ENCODE results near the gene PAGE5.

PAGE5 gene

GRCh38 chrX:55213381-55213780 is 6.8 kb upstream of the PAGE5 start:
- ChIA-PET CTCF (no interaction called here), POLR2A (no interaction called here)
- no peak for DNase-seq (ENCODE audit: extremely low spot score)
- no peak for TF ChIP-seq CTCF (IDR thresholded peaks at IDR 0.05; ENCODE audit: control extremely low read depth, extremely low read depth, low read depth, missing control alignments)

- CTCF ChIA-PET, result no interaction called here
- no peak for DNase-seq (ENCODE audit: extremely low spot score)
- TF ChIP-seq CTCF (IDR thresholded peaks at IDR 0.05; ENCODE audit: control extremely low read depth, extremely low read depth, low read depth, missing control alignments), result no peak
- POLR2A ChIA-PET, result no interaction called here
Observed at GRCh38 chrX:55240788-55241340, 20.7 kb downstream of the PAGE5 start.

- DNase-seq (ENCODE audit: extremely low spot score), result no peak
- no peak for TF ChIP-seq CTCF (IDR thresholded peaks at IDR 0.05; ENCODE audit: control extremely low read depth, extremely low read depth, low read depth, missing control alignments)
- ChIA-PET POLR2A (no interaction called here), CTCF (no interaction called here)
Observed at GRCh38 chrX:55253528-55253927, 33.4 kb downstream of the PAGE5 start.

GRCh38 chrX:55260806-55261205 is 40.7 kb downstream of the PAGE5 start:
- no peak for TF ChIP-seq CTCF (IDR thresholded peaks at IDR 0.05; ENCODE audit: control extremely low read depth, extremely low read depth, low read depth, missing control alignments)
- CTCF ChIA-PET, result no interaction called here
- no peak for DNase-seq (ENCODE audit: extremely low spot score)
- POLR2A ChIA-PET, result no interaction called here

GRCh38 chrX:55264816-55265215 is 44.7 kb downstream of the PAGE5 start, which contains the start of gene PAGE3:
TSS of gene PAGE3 (minus strand) at chrX:55264916. CDS start at chrX:55263903, 1,013 bp downstream.
- POLR2A ChIA-PET, result no interaction called here
- CTCF ChIA-PET, result no interaction called here

More at GRCh38 chrX:55264816-55265215, 44.7 kb downstream of the PAGE5 start, which contains the start of gene PAGE3:
- TF ChIP-seq CTCF (IDR thresholded peaks at IDR 0.05; ENCODE audit: control extremely low read depth, extremely low read depth, low read depth, missing control alignments), result no peak
- DNase-seq (ENCODE audit: extremely low spot score), result no peak
